SK-N-MC (cell line): ENCODE results near the gene CPSF3.

Experiments
- EZH2 ChIP-seq: fragments of 200-600 bp; sonication (generic); IDR thresholded peaks from one replicate; pipeline ENCODE4 v1.6.1; 2017; ENCODE audit warnings: antibody characterized with exemption
- FOXP2 ChIP-seq: optimal IDR thresholded peaks from 2 replicates; pipeline ENCODE3; 2011; ENCODE audit warnings: mild to moderate bottlenecking, moderate library complexity; ENCODE audit not compliant: insufficient read depth; ENCODE audit errors: extremely low read length, control extremely low read depth
- POLR2AphosphoS5 ChIP-seq: IDR thresholded peaks from 2 replicates; pipeline ENCODE4 v1.6.1; 2012; ENCODE audit warnings: mild to moderate bottlenecking, low read depth, low read length, borderline replicate concordance

- TF ChIP-seq POLR2AphosphoS5 (no peak), EZH2 (no peak), FOXP2 (no peak)
Measured at GRCh38 chr2:9377461-9378097, 45.9 kb upstream of the CPSF3 start.
